Stimulated activated CD4-positive, alpha-beta T cell treated with anti-CD3 and anti-CD28 coated beads, TNF-alpha, amount 100 ng/mL, for 1 hour (primary cell): Measurements from ENCODE around the gene NOTCH4.

Experiments used
- DNase-seq, 3 donors: peaks; one replicate each; pipeline ENCODE4 v3.0.0-alpha.2; 2020; ENCODE audit warnings: low read depth in 3 of 3, low spot score in 1 of 3

NOTCH4 gene

DNA sequence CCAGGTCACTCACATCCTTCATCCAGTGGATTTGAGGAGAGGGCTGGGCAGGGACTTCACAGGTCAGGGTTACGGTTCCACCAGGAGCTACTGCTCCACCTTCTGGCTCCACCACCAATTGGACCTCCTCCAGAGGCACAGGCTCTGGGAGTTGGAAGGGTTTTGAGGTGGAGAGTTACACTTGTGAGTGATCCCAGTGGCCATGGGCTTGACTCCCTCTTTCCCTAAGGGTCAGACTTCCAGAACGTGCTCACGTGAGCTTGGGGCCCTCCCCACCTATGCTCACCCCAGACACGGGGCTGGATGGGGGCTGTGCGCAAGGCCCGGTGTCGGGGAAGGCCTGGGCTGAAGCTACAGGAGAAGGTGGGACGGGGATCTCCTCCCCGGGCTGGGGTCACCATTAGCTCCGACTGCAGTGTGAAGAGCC lies 41.3 kb downstream of the NOTCH4 start:
- DNase-seq: no peak

DNA sequence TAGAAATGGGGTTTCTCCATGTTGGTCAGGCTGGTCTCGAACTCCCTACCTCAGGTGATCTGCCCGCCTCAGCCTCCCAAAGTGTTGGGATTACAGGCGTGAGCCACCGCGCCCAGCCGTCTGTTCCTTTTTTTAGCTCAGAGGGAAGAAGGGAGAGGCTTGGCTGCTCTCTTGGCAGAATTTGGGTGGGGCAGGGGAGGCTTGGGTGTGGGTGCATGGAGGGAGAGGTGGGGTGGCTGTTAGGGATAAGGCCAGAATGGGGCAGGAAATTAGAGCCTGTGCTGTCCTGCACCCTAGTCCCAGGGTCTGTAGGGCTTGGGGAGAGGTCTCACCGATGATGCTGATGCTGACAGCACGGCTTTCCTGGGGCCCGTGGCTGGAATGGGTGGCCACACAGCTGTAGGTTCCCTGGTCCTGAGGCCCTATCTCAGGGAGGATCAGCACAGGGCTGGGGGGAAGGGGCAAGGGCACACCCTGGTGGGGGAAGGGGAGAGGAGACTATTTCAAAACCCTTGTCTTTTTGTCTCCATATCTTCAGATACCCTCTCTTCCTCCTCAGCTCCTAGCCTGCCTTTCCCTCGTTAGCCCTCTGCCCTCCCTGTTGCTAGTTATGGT lies 41.8 kb downstream of the NOTCH4 start:
- no peak for DNase-seq

DNA sequence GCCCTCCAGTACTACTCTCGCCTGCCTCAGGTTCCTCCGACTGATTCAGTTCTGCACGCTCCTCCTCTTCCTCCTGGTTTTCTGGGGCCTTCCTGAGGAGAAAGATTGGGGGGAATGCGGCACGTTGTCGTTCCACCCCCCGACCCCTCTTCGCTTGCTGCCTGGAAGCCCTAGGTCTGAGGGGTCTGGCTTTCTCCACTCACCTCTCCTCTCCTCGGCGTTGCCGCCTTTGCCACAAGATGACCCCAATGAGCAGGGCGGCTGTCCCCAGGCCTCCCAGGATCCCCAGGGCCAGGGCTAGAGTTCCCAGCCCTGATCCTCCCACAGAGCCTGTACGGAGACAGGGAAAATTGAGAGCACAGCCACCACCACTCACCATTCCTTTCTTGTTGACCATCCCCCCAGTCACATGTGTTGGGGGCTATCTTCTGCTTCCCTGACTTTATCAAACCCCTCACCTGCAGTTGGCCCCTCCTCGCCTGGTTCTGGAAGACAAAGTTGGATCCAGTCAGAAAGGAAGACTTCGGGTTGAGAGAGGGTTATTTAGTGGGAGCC lies 42.6 kb downstream of the NOTCH4 start:
- DNase-seq: no peak

DNA sequence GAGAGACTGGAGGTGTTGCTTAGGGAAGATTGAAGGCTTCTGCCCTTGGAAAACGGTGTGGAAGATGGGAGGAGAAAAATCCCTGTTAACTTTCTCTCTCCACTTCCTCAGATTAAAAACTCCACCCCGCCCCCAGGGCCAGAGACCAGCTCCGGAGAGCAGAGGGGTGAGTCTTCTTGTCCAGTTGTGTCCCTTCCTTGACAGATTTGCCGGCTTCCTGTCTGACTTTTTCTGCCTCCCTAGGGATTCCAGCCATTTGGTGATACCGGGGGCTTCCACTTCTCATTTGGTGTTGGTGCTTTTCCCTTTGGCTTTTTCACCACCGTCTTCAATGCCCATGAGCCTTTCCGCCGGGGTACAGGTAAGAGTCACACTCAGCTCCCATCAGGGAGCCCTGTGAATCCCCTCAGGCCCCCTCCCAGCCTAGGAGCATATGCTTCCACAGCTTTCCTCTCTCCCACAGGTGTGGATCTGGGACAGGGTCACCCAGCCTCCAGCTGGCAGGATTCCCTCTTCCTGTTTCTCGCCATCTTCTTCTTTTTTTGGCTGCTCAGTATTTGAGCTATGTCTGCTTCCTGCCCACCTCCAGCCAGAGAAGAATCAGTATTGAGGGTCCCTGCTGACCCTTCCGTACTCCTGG lies 44.0 kb downstream of the NOTCH4 start:
- DNase-seq: no peak

DNA sequence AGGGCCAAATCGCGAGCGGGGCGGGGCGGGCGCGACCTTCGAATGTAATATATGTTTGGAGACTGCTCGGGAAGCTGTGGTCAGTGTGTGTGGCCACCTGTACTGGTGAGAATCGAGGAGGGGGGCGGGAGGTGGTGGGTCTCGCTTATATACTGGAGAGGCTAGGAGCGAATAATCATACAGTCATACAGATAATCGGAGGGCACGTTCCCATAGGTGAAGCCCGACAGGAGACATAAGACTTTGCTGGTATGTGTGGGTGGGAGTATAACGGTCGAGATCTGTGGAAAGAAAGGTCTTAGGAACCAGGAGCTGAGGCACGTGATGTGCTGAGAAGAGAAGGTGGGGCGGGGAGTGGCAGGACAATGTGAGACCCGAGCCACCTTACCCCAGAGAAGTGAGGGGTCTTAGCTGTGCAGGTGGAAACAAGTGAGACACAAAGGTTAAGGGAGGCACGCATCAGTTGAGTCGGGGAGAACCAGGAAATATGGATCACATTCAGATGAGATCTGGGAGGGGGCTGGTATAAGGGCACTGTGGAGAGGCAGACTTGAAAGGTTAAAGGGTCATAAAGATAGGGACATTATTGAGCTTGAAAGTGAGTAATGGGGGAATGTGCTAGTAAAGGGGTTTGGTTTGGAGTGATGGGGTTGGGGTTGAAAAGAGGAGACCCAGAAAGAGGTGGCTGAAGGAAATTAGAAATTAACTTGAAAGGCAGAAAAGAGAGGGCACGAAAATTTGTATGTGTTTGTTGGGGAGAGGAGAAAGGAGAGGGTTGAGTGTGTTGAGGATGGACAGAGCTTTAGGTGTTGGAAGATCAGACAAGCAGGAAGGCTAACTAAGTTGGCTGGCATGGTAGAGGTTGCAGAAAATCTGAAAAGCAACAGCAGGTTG lies 45.1 kb downstream of the NOTCH4 start:
- DNase-seq: no peak

DNA sequence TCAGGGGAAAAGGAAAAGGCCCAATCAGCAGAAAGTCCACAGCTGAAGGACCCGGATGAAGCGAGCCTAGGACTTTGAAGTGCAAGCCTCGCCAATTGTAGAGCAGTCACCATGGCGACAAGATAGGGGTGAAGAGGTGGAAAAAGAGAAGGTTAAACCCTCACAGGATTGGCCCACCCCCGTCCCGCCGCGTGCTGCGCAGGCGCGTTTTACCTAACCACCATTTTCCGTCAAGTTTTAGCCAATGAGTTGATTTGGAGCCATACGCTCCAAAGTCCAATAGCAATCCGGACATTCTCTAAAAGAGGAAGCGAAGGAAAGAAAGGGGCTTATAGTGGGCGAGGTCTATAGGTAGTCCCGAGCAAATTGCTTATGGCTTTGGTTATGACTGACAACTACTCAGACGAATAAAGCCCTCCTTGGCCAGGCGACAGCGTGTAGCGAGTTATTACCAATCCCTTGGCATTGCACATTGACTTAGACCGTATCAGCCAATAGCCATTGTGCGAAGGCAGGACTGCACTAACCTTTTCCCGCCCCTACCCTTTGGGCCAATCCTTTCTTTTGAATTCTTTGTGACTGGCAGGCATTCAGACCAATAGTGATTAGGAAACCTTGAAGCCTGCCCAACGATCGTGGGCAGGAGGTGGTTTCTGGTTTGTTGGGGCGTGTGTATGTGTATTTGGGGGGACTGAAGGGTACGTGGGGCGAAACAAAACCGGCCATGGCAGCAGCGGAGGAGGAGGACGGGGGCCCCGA lies 45.9 kb downstream of the NOTCH4 start, which contains the start of gene RNF5:
Gene RNF5 (plus strand): TSS at position 618 of the 759 bp plus-strand sequence. CDS start 107 bp downstream, at position 725.
- peak; percentile 74 to 94 (median 86) for DNase-seq

DNA sequence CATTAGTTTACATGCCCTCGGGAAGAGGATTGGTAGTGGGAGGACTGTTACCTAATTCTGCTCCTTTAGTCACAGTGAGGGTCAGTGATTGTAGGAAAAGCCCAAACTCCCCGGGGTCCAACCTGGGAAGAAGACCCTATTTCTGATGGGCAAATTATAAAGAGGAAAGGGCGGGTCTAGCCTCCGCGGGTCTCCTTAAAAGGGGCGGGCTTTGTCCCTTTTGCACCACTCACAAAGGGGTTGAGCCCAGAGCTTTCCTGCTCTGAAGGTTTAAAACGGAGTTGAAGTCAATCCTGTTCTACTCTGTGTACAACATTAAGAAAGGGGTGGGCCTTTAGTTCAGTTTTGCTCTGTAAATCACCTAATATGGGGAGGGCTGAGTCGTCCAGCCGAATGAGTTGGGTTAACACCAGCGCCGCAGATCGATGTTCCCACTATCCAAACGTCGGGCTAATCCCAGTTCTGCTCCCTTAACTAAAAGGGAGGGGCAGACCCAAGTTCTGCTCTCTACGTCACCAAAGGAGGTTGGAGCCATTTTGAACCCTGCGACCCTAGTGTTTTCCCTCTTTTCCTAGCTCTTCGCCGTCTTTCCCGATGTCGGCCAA lies 46.6 kb downstream of the NOTCH4 start:
- no peak for DNase-seq

DNA sequence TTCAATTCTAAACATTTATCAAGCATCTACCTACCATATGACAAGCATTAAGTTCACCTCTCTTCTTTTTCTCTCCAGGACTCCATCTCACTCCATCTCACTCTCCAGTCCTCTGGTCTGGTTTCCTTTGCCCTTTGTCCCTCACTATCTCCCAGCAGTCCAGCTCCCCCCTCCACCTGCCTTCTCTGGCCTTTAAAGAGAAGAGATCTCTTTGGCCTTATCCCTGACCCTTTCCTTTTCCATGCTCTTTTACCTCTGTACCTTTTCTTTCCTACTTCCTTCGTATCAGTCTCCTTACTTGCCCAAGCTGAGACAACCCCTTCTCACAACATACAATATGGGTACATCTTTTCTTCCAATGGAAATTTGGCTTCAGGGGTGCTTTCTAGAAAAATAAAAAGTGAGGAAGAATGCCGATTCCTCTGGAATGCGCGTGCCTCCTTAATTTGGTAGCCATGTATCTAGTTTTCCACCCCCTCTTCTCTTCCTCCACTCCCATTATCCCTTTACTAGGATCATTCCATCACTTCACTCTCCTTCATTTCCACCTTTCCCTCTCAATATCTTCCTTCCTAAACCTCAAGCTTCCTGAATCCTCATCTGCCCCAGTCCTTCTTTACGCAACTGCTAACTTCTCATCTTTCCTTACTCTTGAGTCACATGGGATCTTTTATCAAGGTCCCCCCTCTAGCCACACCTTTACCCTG lies 47.2 kb downstream of the NOTCH4 start:
- DNase-seq: no peak

DNA sequence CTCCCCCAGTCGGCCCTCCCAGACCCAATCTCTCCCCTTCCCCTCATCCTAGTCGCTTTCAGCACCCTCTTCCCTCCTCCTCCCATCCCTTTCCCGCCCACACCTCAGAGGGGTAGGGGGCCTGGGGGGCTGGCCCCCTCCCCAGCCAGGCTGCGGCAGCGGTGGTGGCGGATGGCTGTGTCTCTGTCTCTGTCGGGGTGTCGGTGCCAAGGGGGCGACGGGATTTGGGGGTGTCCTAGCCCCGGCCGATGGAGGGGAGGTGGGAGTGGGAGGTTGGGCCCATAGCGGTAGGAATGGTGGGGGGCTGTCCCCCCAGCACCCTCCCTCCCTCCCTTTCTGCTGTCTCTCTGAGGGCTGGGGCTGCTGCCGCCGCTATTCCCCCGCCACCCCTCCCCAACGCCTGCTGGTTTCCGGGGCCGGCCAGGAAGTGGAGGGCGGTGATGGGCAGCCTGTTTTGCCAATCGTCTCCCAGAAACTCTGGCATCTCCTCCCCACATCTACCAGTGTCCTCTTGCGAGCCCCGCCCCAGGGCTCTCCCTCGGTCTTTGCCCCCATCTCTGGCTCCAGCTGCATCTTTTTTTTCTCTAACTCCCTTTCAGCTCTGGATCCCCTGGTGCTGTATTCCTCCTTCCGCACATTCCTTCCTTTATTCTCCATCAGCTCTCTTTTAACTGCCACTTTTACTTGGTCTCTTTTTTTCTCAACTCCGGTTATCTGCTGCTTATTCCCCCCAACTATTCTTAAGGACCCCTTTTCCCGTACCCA lies 48.0 kb downstream of the NOTCH4 start, which contains the start of gene AGPAT1:
Gene AGPAT1 (minus strand): TSS at position 374 of the 765 bp plus-strand sequence. CDS start 4,588 bp downstream, outside the sequence.
- DNase-seq: peak; percentile 91 to 97 (median 93)

DNA sequence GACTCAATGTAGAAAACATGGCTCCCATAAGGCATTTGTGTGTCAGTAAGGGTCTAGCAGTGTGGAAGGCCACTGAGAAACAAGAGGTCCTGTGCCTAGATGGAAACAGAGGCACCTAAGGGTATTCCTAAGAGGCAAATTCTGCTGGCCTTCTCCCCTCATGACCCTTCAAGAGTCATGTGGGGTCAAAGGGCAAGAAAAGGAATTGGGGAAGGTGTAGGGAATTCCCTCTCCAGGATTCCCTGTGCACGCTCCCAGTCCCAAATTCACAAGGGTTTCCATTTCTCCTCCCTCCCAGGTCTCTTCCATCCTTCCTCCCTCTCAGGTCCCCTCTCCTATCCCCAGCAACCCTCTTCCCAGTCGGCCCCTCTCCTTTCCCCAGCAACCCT lies 48.6 kb downstream of the NOTCH4 start:
- DNase-seq: no peak

DNA sequence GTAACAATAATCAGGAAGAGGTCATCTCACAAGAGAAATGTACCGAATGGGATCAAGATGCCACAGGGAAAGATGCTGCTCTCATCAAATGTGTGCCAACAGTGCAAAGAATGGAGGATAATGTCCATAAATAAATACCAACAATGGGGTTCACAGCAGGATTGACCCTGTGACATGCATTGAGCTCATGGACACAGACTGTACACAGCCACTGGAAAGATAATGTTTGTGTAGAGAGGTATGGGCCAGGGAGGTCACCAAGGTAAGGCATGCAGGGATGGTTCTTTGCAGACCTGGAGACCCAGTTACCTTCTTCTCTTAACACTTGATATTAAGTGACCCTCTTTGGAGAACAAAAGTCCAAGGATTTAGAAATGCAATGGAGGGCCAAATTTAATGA lies 49.5 kb downstream of the NOTCH4 start:
- no peak for DNase-seq

DNA sequence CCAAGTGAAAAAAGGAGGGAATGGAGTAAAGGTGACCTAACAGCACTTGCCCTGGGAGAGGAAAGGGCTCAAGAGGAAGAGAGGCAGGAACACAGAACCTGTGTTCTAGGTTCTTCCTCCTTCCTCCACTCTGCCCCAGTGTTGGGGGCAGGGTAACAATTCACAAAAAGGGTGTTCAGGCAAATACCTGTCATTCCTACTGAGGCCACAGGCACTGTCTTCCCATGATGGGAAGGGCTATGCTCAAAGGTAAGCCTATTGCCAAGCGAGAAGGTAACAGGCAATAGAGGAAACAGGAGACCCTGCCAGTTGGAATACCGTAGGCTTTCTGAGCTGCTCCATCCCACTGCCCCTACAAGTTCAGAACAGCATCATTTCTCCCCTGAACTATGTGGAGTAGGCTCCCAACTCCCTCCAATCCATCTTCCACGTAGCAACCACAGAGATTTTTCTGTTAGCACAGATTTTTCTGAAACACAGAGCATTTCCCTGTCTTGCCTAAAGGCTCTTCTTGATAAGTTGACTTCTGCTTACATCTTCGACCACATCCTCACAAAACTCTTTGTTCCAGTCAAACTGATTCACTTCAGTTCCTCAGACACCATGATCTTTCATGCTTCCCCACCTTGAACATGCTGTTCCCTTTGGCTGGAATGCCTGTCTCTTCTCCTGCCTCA lies 50.7 kb downstream of the NOTCH4 start:
- no peak for DNase-seq

DNA sequence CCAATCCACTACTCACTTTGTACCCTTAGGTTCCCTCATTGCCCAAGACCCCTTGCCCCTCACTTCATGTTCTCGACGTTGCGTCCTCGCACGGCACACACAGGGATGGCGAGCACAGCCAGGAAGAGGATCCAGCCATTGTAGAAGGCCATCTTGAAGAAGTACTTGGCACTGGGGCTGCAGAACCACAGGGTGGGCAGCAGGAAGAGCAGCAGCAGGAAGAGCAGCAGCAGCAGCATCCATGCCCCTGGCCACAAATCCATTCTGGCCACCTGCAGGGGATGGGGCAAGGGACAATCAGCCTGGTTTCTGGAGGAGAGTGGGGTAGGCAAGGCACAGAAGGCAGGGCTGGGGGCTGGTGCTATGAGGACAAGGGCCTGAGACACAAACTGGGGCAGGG lies 52.6 kb downstream of the NOTCH4 start:
- DNase-seq: no peak

DNA sequence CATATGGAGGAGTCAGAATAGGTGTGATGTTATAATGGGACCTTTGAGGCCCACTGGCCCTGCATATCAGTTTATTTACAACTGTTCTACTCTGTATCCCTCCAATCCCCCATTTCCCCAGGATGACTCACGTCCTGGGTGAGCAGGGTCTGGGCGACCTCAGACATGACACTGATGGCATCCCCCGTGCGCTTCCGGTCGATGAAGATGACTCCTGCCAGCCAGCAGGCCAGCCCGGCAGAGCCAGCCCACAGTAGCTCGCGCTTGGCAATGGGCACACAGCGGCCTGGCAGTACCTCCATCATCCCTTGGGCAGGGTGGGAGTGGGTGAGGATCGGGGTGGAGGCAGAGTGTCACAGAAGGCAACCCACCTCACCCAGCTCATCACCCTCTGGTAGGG lies 53.6 kb downstream of the NOTCH4 start:
- DNase-seq: no peak

DNA sequence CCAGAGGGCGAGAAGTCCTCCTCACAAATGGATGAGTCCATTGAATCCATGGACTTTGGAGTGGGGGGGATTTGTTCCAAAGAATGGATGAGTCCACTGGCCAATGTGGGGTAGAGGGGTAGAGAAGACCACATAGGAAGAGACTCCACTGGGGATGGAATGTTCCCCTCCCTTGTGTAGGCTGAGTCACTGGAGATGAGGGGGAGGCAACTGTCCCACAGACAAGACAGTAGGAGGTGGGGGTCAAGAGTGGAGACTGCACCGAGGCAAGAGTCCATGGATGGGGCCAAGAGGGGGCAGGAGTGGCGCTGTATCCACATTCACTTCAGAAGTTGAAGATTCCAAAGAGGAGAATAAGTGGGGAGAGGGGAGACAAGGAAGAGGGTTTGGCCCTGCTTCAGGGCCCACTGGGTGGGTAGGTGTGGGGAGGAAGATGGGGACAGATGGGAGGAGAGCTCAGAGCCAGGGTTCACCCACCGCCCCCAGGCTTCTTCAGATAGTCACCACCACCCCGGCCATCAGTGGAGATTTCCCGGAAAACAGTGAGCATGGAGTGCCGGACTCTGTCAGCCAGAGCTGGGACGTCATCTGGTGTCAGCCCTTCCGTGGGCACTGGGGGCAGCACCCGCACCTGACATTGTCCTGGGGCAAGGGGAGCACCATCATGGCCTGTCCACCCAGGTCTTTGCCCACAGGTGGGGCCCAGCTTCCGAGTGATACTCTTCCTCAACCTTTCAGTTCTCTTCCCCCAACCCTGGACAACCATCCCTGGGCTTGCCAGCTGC lies 54.9 kb downstream of the NOTCH4 start:
- no peak for DNase-seq

DNA sequence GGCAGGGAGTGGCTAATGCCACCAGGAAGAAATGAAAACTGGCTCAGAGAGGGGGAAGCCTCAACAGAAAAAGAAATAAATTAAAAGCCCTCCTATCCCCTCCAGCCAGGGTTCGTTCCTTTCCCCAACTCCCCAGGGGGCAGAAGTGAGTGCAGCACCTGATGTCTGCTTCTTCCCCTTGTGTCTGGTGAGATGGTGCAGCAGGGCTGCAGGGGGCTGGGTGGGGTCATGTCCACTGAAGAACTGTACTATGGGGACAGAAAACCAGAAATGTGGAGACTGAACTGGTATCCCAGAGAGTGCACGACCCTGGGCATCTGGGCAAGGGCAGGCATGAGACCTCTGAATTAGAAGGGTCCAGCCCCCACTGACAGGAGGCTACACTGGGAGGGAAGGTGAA lies 55.5 kb downstream of the NOTCH4 start:
- DNase-seq: no peak

DNA sequence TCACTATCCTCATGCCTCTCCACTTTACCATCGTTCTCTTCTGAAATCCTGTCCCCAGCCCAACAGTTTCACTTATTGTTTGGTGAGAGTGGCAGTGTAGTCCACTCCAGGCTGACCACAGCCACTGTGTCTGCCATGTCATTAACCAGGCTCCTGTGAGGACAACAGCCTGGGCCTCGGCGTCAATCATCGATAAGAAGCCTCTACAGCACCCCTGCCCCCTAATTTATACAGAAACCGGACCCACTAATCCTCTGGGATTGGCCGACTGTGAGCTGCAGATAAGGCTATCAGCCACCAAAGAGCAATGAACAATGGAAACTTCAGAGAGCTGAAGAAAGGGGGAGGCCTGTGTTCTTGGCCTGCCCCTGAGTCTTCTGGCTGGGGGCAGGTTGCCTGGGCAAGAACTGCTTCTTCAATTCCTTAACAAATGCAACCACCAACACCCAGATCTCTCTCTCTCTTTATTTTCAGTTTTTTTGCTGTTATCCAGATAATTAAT lies 56.1 kb downstream of the NOTCH4 start:
- DNase-seq: no peak
